H9 (cell line): ENCODE data around the gene OR7D2. TPM values are rescaled to one million over a fixed set of nuclear protein-coding genes. Genes with fewer than 3 reads are reported as not detected.

Experiments
- DNase-seq: peaks from one replicate; pipeline ENCODE4 v3.0.0-alpha.2; 2017
- H2AFZ ChIP-seq: one replicate; pipeline ENCODE4 v1.6.1; 2013; ENCODE audit warnings: mild to moderate bottlenecking, low read length, control low read depth, moderate library complexity
- H2AK5ac ChIP-seq: 2 replicates; pipeline ENCODE4 v1.6.1; 2013; ENCODE audit warnings: low read length, control low read depth, mixed read lengths; ENCODE audit not compliant: insufficient read length
- H2BK120ac ChIP-seq: one replicate; pipeline ENCODE4 v1.6.1; 2013; ENCODE audit warnings: low read depth, mild to moderate bottlenecking, low read length, control low read depth, inconsistent platforms; ENCODE audit not compliant: poor library complexity, severe bottlenecking
- H2BK12ac ChIP-seq: 2 replicates; pipeline ENCODE4 v1.6.1; 2013; ENCODE audit warnings: low read length, control low read depth, mixed read lengths, low read depth; ENCODE audit not compliant: insufficient read length
- H2BK15ac ChIP-seq: 2 replicates; pipeline ENCODE4 v1.6.1; 2013; ENCODE audit warnings: low read depth, low read length, control low read depth
- H2BK20ac ChIP-seq: one replicate; pipeline ENCODE4 v1.6.1; 2013; ENCODE audit warnings: low read depth, mild to moderate bottlenecking, low read length, control low read depth, inconsistent platforms; ENCODE audit not compliant: poor library complexity, severe bottlenecking
- H2BK5ac ChIP-seq: 2 replicates; pipeline ENCODE4 v1.6.1; 2013; ENCODE audit warnings: low read length, control low read depth, mixed read lengths; ENCODE audit not compliant: insufficient read length
- H3K14ac ChIP-seq: 2 replicates; pipeline ENCODE4 v1.6.1; 2013; ENCODE audit warnings: low read length, control low read depth; ENCODE audit not compliant: insufficient read depth
- H3K18ac ChIP-seq: 2 replicates; pipeline ENCODE4 v1.6.1; 2013; ENCODE audit warnings: low read depth, mild to moderate bottlenecking, mixed read lengths, low read length, control low read depth; ENCODE audit not compliant: insufficient read length
- H3K23ac ChIP-seq: 2 replicates; pipeline ENCODE4 v1.6.1; 2013; ENCODE audit warnings: low read length, control low read depth, mixed read lengths, low read depth; ENCODE audit not compliant: insufficient read length
- H3K23me2 ChIP-seq: 2 replicates; pipeline ENCODE4 v1.6.1; 2013; ENCODE audit warnings: low read depth, mild to moderate bottlenecking, mixed read lengths, low read length, control low read depth; ENCODE audit not compliant: insufficient read length, poor library complexity, severe bottlenecking
- H3K27ac ChIP-seq: 2 replicates; pipeline ENCODE4 v1.5.1; 2013; ENCODE audit warnings: low read length, control low read depth, mixed read lengths, low read depth; ENCODE audit not compliant: insufficient read length
- H3K27me3 ChIP-seq: 2 replicates; pipeline ENCODE4 v1.6.1; 2013; ENCODE audit warnings: low read length, control low read depth, inconsistent platforms; ENCODE audit not compliant: insufficient read depth
- H3K4ac ChIP-seq: 2 replicates; pipeline ENCODE4 v1.6.1; 2013; ENCODE audit warnings: low read depth, mild to moderate bottlenecking, control low read depth, inconsistent platforms, low read length, moderate library complexity
- H3K4me1 ChIP-seq: 2 replicates; pipeline ENCODE4 v1.6.1; 2013; ENCODE audit warnings: low read length, control low read depth, inconsistent platforms; ENCODE audit not compliant: insufficient read depth
- H3K4me2 ChIP-seq: 2 replicates; pipeline ENCODE4 v1.6.1; 2013; ENCODE audit warnings: low read length, control low read depth, mixed read lengths; ENCODE audit not compliant: insufficient read length, insufficient read depth
- H3K56ac ChIP-seq: 2 replicates; pipeline ENCODE4 v1.6.1; 2013; ENCODE audit warnings: low read depth, mild to moderate bottlenecking, mixed read lengths, low read length, control low read depth; ENCODE audit not compliant: insufficient read length
- H3K79me1 ChIP-seq: 2 replicates; pipeline ENCODE4 v1.6.1; 2013; ENCODE audit warnings: low read depth, mild to moderate bottlenecking, moderate library complexity, low read length, control low read depth, inconsistent platforms; ENCODE audit not compliant: insufficient read depth, poor library complexity, severe bottlenecking
- H3K79me2 ChIP-seq: 2 replicates; pipeline ENCODE4 v1.6.1; 2013; ENCODE audit warnings: low read length, control low read depth, inconsistent platforms; ENCODE audit not compliant: insufficient read depth
- H3K9ac ChIP-seq: 2 replicates; pipeline ENCODE4 v1.6.1; 2013; ENCODE audit warnings: low read length, control low read depth, mixed read lengths; ENCODE audit not compliant: insufficient read length; ENCODE audit errors: extremely low read depth
- H3K9me3 ChIP-seq: one replicate; pipeline ENCODE4 v1.6.1; 2013; ENCODE audit warnings: low read depth, low read length, inconsistent platforms; ENCODE audit not compliant: control insufficient read depth
- H3T11ph ChIP-seq: one replicate; pipeline ENCODE4 v1.6.1; 2013; ENCODE audit warnings: mild to moderate bottlenecking, low read length, control low read depth, inconsistent platforms
- H4K20me1 ChIP-seq: one replicate; pipeline ENCODE4 v1.6.1; 2013; ENCODE audit not compliant: control insufficient read depth, insufficient read length, insufficient read depth
- H4K5ac ChIP-seq: 2 replicates; pipeline ENCODE4 v1.6.1; 2013; ENCODE audit warnings: low read depth, mild to moderate bottlenecking, mixed read lengths, low read length, control low read depth; ENCODE audit not compliant: insufficient read length
- H4K8ac ChIP-seq: replicated peaks from 2 replicates; pipeline ENCODE4 v1.6.1; 2013; ENCODE audit warnings: low read length, control low read depth, mixed read lengths, low read depth; ENCODE audit not compliant: insufficient read length
- H4K91ac ChIP-seq: 2 replicates; pipeline ENCODE4 v1.6.1; 2013; ENCODE audit warnings: low read depth, mild to moderate bottlenecking, moderate library complexity, mixed read lengths, low read length, control low read depth; ENCODE audit not compliant: insufficient read length
- H3K27ac Mint-ChIP-seq, 3 experiments: 2 replicates in 2 of 3; 3 replicates in 1 of 3; pipeline ENCODE4 v1.8.0; 2020 to 2021; ENCODE audit warnings: mixed read lengths in 3 of 3, mild to moderate bottlenecking in 1 of 3, moderate library complexity in 1 of 3
- H3K27me3 Mint-ChIP-seq: 2 replicates; pipeline ENCODE4 v1.8.0; 2021; ENCODE audit warnings: low read depth, mild to moderate bottlenecking, moderate library complexity, mixed read lengths
- H3K36me3 Mint-ChIP-seq, 3 experiments: 2 replicates in 2 of 3; 3 replicates in 1 of 3; pipeline ENCODE4 v1.8.0; 2020 to 2021; ENCODE audit warnings: low read depth in 3 of 3, mixed read lengths in 3 of 3; ENCODE audit not compliant: insufficient read depth in 1 of 3
- H3K4me1 Mint-ChIP-seq, 2 experiments: 2 replicates each; pipeline ENCODE4 v1.8.0; 2020; ENCODE audit warnings: mixed read lengths in 2 of 2
- H3K4me3 Mint-ChIP-seq, 2 experiments: 2 replicates in 1 of 2; 3 replicates in 1 of 2; pipeline ENCODE4 v1.8.0; 2020 to 2021; ENCODE audit warnings: mild to moderate bottlenecking in 2 of 2, mixed read lengths in 2 of 2, moderate library complexity in 1 of 2
- H3K9me3 Mint-ChIP-seq, 2 experiments: 2 replicates in 1 of 2; 3 replicates in 1 of 2; pipeline ENCODE4 v1.8.0; 2020; ENCODE audit warnings: mild to moderate bottlenecking in 2 of 2, mixed read lengths in 2 of 2, moderate library complexity in 1 of 2
- WGBS: extraction: QIAGEN DNeasy Blood & Tissue Kit; methylation state at CpG from one replicate; pipeline ENCODE4 v1.1.7; 2013; ENCODE audit warnings: missing lambda C conversion rate, low lambda C conversion rate, mixed read lengths; ENCODE audit not compliant: insufficient read length; ENCODE audit errors: extremely low coverage; 5-methylcytosine and 5-hydroxymethylcytosine counted together
- total RNA-seq: library from RNA; stranded (reverse); gene quantifications from 2 replicates; pipeline ENCODE4 v1.2.1, GENCODE V29; 2021
- TF ChIP-seq, protein P1 (sequence below): fragments of 200-600 bp; sonication (generic); conservative IDR thresholded peaks from 3 replicates; pipeline ENCODE4 v1.8.0; 2021; ENCODE audit warnings: antibody characterized with exemption, mild to moderate bottlenecking

OR7D2 gene
- total RNA-seq, 1 experiment from 2014 or later, result 0.31 TPM

DNA sequence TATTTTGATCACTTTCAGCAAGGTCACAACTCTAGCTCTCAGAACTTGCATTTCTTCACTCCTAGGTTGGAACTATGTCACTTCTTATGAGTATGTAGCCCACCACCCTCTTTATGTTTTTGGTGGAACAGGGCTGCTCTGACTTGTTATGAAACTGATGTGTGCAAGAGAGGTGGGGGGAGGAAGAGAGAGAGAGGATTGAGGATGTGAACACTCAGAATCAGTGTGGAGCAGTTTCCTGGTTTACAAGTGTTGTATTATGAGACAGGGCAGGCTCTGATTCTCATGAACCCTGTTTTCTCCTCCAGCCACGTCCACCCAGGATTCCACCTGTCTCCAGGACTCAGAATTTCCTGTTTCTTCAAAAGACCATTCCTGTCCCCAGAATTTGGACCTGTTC, 22.5 kb upstream of the OR7D2 start:
- no peak overlapping the region for H3K4me3 Mint-ChIP-seq
- no peak overlapping the region for H3K56ac ChIP-seq
- no peak overlapping the region for H3K27ac Mint-ChIP-seq
- H3K4ac ChIP-seq, result no peak overlapping the region
- H3K23me2 ChIP-seq, result no peaks in the 10 kb centered on the region
- no peaks in the 10 kb centered on the region for H4K20me1 ChIP-seq
- no peak overlapping the region for H3K18ac ChIP-seq
- no peak overlapping the region for H3K27ac ChIP-seq
- no peak overlapping the region for H4K5ac ChIP-seq
- no peaks in the 10 kb centered on the region for H3K27me3 ChIP-seq
- TF ChIP-seq, protein P1, sequence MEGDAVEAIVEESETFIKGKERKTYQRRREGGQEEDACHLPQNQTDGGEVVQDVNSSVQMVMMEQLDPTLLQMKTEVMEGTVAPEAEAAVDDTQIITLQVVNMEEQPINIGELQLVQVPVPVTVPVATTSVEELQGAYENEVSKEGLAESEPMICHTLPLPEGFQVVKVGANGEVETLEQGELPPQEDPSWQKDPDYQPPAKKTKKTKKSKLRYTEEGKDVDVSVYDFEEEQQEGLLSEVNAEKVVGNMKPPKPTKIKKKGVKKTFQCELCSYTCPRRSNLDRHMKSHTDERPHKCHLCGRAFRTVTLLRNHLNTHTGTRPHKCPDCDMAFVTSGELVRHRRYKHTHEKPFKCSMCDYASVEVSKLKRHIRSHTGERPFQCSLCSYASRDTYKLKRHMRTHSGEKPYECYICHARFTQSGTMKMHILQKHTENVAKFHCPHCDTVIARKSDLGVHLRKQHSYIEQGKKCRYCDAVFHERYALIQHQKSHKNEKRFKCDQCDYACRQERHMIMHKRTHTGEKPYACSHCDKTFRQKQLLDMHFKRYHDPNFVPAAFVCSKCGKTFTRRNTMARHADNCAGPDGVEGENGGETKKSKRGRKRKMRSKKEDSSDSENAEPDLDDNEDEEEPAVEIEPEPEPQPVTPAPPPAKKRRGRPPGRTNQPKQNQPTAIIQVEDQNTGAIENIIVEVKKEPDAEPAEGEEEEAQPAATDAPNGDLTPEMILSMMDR, result no peak
- no peaks in the 10 kb centered on the region; the same call in none of the 2 replicates for H3K27me3 Mint-ChIP-seq
- H3K4me2 ChIP-seq, result no peak overlapping the region
- H3K4me1 Mint-ChIP-seq, result 0 out of 4 replicates have a peak, but pooled peaks cover 0 to 2% of the 10 kb centered on the region in 2 experiments
- H2AK5ac ChIP-seq, result no peak overlapping the region
- H3K14ac ChIP-seq, result no peak overlapping the region
- WGBS, result no CpG with 5 or more reads among the region's 1 CpG
- H3K36me3 Mint-ChIP-seq, result peaks cover 97 to 100% (median 99%) of the 10 kb centered on the region in 3 experiments
- no peak overlapping the region for H2BK20ac ChIP-seq
- H3K79me1 ChIP-seq, result peaks cover 18% of the 10 kb centered on the region
- no peak for DNase-seq
- H2BK5ac ChIP-seq, result no peak overlapping the region
- H4K8ac ChIP-seq, result no peak overlapping the region
- H3K9me3 Mint-ChIP-seq, result peaks cover 56 to 88% of the 10 kb centered on the region in 2 experiments
- H4K91ac ChIP-seq, result no peak overlapping the region
- no peak overlapping the region for H3K9ac ChIP-seq
- no peak overlapping the region for H3K23ac ChIP-seq
- no peaks in the 10 kb centered on the region for H3K4me1 ChIP-seq
- no peak overlapping the region for H3T11ph ChIP-seq
- no peak overlapping the region for H2AFZ ChIP-seq
- no peak overlapping the region for H2BK12ac ChIP-seq
- peaks cover 40% of the 10 kb centered on the region; the same call in 1 of the 2 replicates for H3K79me2 ChIP-seq
- no peak overlapping the region for H2BK15ac ChIP-seq
- peaks cover 25% of the 10 kb centered on the region for H3K9me3 ChIP-seq
- H2BK120ac ChIP-seq, result no peak overlapping the region
